Karpas-422 (cell line): ENCODE measurements around the gene TRPC3. TPM values are rescaled to one million over a fixed set of nuclear protein-coding genes. Genes with fewer than 3 reads are reported as not detected.
A peak's percentile ranks its signal among the peaks of the same experiment; 100 is the strongest.

ENCODE experiments used
- DNase-seq: peaks from one replicate; pipeline ENCODE4 v3.0.0-alpha.2; 2015
- H2AFZ ChIP-seq: fragments of 200-600 bp; sonication (generic); 2 replicates; pipeline ENCODE4 v1.6.1; 2014; ENCODE audit warnings: antibody characterized with exemption, low read length, mixed read lengths
- H3K27ac ChIP-seq: fragments of 200-600 bp; sonication (generic); 2 replicates; pipeline ENCODE4 v1.5.1; 2014; ENCODE audit warnings: mild to moderate bottlenecking, low read length, moderate library complexity
- H3K27me3 ChIP-seq: fragments of 200-600 bp; sonication (generic); 2 replicates; pipeline ENCODE4 v1.6.1; 2014; ENCODE audit warnings: low read length, mixed read lengths
- H3K36me3 ChIP-seq: fragments of 200-600 bp; sonication (generic); 2 replicates; pipeline ENCODE4 v1.6.1; 2014; ENCODE audit warnings: low read length, mixed read lengths; ENCODE audit not compliant: insufficient read depth
- H3K4me1 ChIP-seq: fragments of 200-600 bp; sonication (generic); 2 replicates; pipeline ENCODE4 v1.6.1; 2014; ENCODE audit warnings: mild to moderate bottlenecking, low read length, mixed read lengths
- H3K4me2 ChIP-seq: fragments of 200-600 bp; sonication (generic); 2 replicates; pipeline ENCODE4 v1.6.1; 2014; ENCODE audit warnings: low read length, low read depth, mild to moderate bottlenecking; ENCODE audit not compliant: poor library complexity, severe bottlenecking
- H3K4me3 ChIP-seq: fragments of 200-600 bp; sonication (generic); 2 replicates; pipeline ENCODE4 v1.5.1; 2014; ENCODE audit warnings: mild to moderate bottlenecking, antibody characterized with exemption, low read length, mixed read lengths
- H3K79me2 ChIP-seq: fragments of 200-600 bp; sonication (generic); 2 replicates; pipeline ENCODE4 v1.6.1; 2014; ENCODE audit warnings: mild to moderate bottlenecking, low read length, mixed read lengths
- H3K9ac ChIP-seq: fragments of 200-600 bp; sonication (generic); 2 replicates; pipeline ENCODE4 v1.6.0; 2014; ENCODE audit warnings: low read length
- H3K9me2 ChIP-seq: fragments of 200-600 bp; sonication (generic), shearing (Covaris generic); replicated peaks from 2 replicates; pipeline ENCODE4 v1.6.0; 2014; ENCODE audit warnings: mild to moderate bottlenecking, low read length, moderate library complexity; ENCODE audit not compliant: insufficient read depth
- H3K9me3 ChIP-seq: fragments of 300-700, 200-600 bp; sonication (generic); 2 replicates; pipeline ENCODE4 v1.6.1; 2014; ENCODE audit warnings: low read length, mixed read lengths
- H4K20me1 ChIP-seq: fragments of 200-600 bp; sonication (generic); 2 replicates; pipeline ENCODE4 v1.6.1; 2014; ENCODE audit warnings: mild to moderate bottlenecking, antibody characterized with exemption, low read length, low read depth; ENCODE audit not compliant: insufficient read depth
- total RNA-seq: library from RNA; depleted of rRNA; stranded (reverse); fragments of >200 nt; shearing (Covaris generic); gene quantifications from 2 replicates; pipeline ENCODE4 v1.2.3, GENCODE V29; 2014; ENCODE audit warnings: low replicate concordance

Gene TRPC3
- total RNA-seq, 1 experiment from 2014 or later, result not detected

GRCh38 chr4:121879135-121879534 is 72.7 kb downstream of the TRPC3 start:
- H3K4me1 ChIP-seq, result no peaks in the 10 kb centered on the region
- H3K9ac ChIP-seq, result no peak overlapping the region
- no peak overlapping the region for H3K4me2 ChIP-seq
- no peaks in the 10 kb centered on the region for H3K36me3 ChIP-seq
- no peak overlapping the region for H3K27ac ChIP-seq
- no peaks in the 10 kb centered on the region for H3K9me2 ChIP-seq
- no peaks in the 10 kb centered on the region for H3K27me3 ChIP-seq
- H3K79me2 ChIP-seq, result no peaks in the 10 kb centered on the region
- no peak overlapping the region for H2AFZ ChIP-seq
- no peak for DNase-seq
- no peak overlapping the region for H3K4me3 ChIP-seq
- H4K20me1 ChIP-seq, result no peaks in the 10 kb centered on the region
- H3K9me3 ChIP-seq, result no peaks in the 10 kb centered on the region

- Histone ChIP-seq H2AFZ (no peak overlapping the region), H3K4me3 (no peak overlapping the region), H4K20me1 (no peaks in the 10 kb centered on the region), H3K4me1 (no peaks in the 10 kb centered on the region), H3K9ac (no peak overlapping the region), H3K79me2 (no peaks in the 10 kb centered on the region), H3K9me2 (no peaks in the 10 kb centered on the region), H3K4me2 (no peak overlapping the region), H3K27me3 (no peaks in the 10 kb centered on the region), H3K9me3 (no peaks in the 10 kb centered on the region), H3K36me3 (no peaks in the 10 kb centered on the region), H3K27ac (no peak overlapping the region)
- no peak for DNase-seq
Measured at GRCh38 chr4:121877041-121877773, 74.7 kb downstream of the TRPC3 start.

- Histone ChIP-seq H3K79me2 (no peaks in the 10 kb centered on the region), H3K4me1 (no peaks in the 10 kb centered on the region)
Measured at GRCh38 chr4:121876070-121876469, 75.8 kb downstream of the TRPC3 start.

GRCh38 chr4:121875652-121876051 is 76.2 kb downstream of the TRPC3 start:
- H3K79me2 ChIP-seq, result no peaks in the 10 kb centered on the region
- no peak overlapping the region for H3K4me3 ChIP-seq
- no peaks in the 10 kb centered on the region for H3K27me3 ChIP-seq
- H3K36me3 ChIP-seq, result no peaks in the 10 kb centered on the region
- H3K9me3 ChIP-seq, result no peaks in the 10 kb centered on the region
- no peak for DNase-seq
- H4K20me1 ChIP-seq, result no peaks in the 10 kb centered on the region
- no peak overlapping the region for H3K9ac ChIP-seq
- peaks cover 3% of the 10 kb centered on the region; the same call in 1 of the 2 replicates for H3K4me1 ChIP-seq
- H2AFZ ChIP-seq, result no peak overlapping the region
- no peak overlapping the region for H3K27ac ChIP-seq
- H3K4me2 ChIP-seq, result no peak overlapping the region
- no peaks in the 10 kb centered on the region for H3K9me2 ChIP-seq

More at GRCh38 chr4:121876070-121876469, 75.8 kb downstream of the TRPC3 start:
- Histone ChIP-seq H4K20me1 (no peaks in the 10 kb centered on the region), H3K9ac (no peak overlapping the region), H3K4me3 (no peak overlapping the region), H3K27ac (no peak overlapping the region), H3K9me2 (no peaks in the 10 kb centered on the region), H3K4me2 (no peak overlapping the region), H2AFZ (no peak overlapping the region), H3K9me3 (no peaks in the 10 kb centered on the region), H3K36me3 (no peaks in the 10 kb centered on the region), H3K27me3 (no peaks in the 10 kb centered on the region)
- no peak for DNase-seq

- H3K79me2 ChIP-seq, result peaks cover 16% of the 10 kb centered on the region
- no peak overlapping the region for H3K9ac ChIP-seq
- H3K36me3 ChIP-seq, result no peaks in the 10 kb centered on the region
- H2AFZ ChIP-seq, result no peak overlapping the region
- no peak overlapping the region for H3K4me2 ChIP-seq
- no peaks in the 10 kb centered on the region for H3K27me3 ChIP-seq
- peaks cover 15% of the 10 kb centered on the region for H3K4me1 ChIP-seq
- H3K9me2 ChIP-seq, result no peaks in the 10 kb centered on the region
- H3K4me3 ChIP-seq, result no peak overlapping the region
- DNase-seq, result no peak
- no peak overlapping the region for H3K27ac ChIP-seq
- H4K20me1 ChIP-seq, result no peaks in the 10 kb centered on the region
- no peaks in the 10 kb centered on the region for H3K9me3 ChIP-seq
Measured at GRCh38 chr4:121873604-121874003, 78.3 kb downstream of the TRPC3 start.

GRCh38 chr4:121869841-121870822 is 81.7 kb downstream of the TRPC3 start, which contains the start of gene BBS7:
BBS7 (minus strand) TSS chr4:121870474; CDS start chr4:121870313, 161 bp downstream.
- no peaks in the 10 kb centered on the region for H3K9me2 ChIP-seq
- H3K79me2 ChIP-seq, result peaks cover 29% of the 10 kb centered on the region
- peak within 1 kb of the TSS; percentile 84 for H3K4me2 ChIP-seq
- DNase-seq, result peak; percentile 99
- no peaks in the 10 kb centered on the region for H3K9me3 ChIP-seq
- peaks cover 15% of the 10 kb centered on the region for H3K4me1 ChIP-seq
- no peak within 1 kb of the TSS for H3K27ac ChIP-seq
- H3K4me3 ChIP-seq, result peak within 1 kb of the TSS; percentile 87
- H3K36me3 ChIP-seq, result peaks cover 24% of the 10 kb centered on the region
- H2AFZ ChIP-seq, result peak within 1 kb of the TSS; percentile 97
- peak within 1 kb of the TSS; percentile 88 for H3K9ac ChIP-seq
- H3K27me3 ChIP-seq, result no peaks in the 10 kb centered on the region
- H4K20me1 ChIP-seq, result no peaks in the 10 kb centered on the region

GRCh38 chr4:121863799-121864198 is 88.1 kb downstream of the TRPC3 start:
- H3K4me3 ChIP-seq, result no peak overlapping the region
- peaks cover 3% of the 10 kb centered on the region for H3K4me1 ChIP-seq
- H3K9me2 ChIP-seq, result no peaks in the 10 kb centered on the region
- H3K27me3 ChIP-seq, result no peaks in the 10 kb centered on the region
- no peak overlapping the region for H3K4me2 ChIP-seq
- H3K9ac ChIP-seq, result no peak overlapping the region
- H3K9me3 ChIP-seq, result no peaks in the 10 kb centered on the region
- DNase-seq, result no peak
- H4K20me1 ChIP-seq, result no peaks in the 10 kb centered on the region
- H3K79me2 ChIP-seq, result peaks cover 27% of the 10 kb centered on the region
- peaks cover 54% of the 10 kb centered on the region for H3K36me3 ChIP-seq
- H3K27ac ChIP-seq, result no peak overlapping the region
- H2AFZ ChIP-seq, result no peak overlapping the region

GRCh38 chr4:121861426-121861825 is 90.4 kb downstream of the TRPC3 start:
- H2AFZ ChIP-seq, result no peak overlapping the region
- no peak overlapping the region for H3K4me2 ChIP-seq
- H4K20me1 ChIP-seq, result no peaks in the 10 kb centered on the region
- H3K9me3 ChIP-seq, result no peaks in the 10 kb centered on the region
- no peak overlapping the region for H3K27ac ChIP-seq
- no peak overlapping the region for H3K9ac ChIP-seq
- H3K27me3 ChIP-seq, result no peaks in the 10 kb centered on the region
- H3K9me2 ChIP-seq, result no peaks in the 10 kb centered on the region
- no peak overlapping the region for H3K4me3 ChIP-seq
- peaks cover 45% of the 10 kb centered on the region; the same call in 1 of the 2 replicates for H3K36me3 ChIP-seq
- no peak for DNase-seq
- no peaks in the 10 kb centered on the region for H3K4me1 ChIP-seq
- H3K79me2 ChIP-seq, result peaks cover 16% of the 10 kb centered on the region
